Mesendoderm (in vitro differentiated cells): ENCODE measurements around the gene ZRANB1.

Source experiments
- DNase-seq: peaks from one replicate; pipeline ENCODE4 v3.0.0; 2013
- H2AK5ac ChIP-seq: 2 replicates; pipeline ENCODE4 v1.6.1; 2013; ENCODE audit warnings: low read length, inconsistent platforms
- H2BK120ac ChIP-seq: 2 replicates; pipeline ENCODE4 v1.6.1; 2013; ENCODE audit warnings: low read depth, mild to moderate bottlenecking, low read length, moderate library complexity, mixed read lengths
- H2BK15ac ChIP-seq: replicated peaks from 2 replicates; pipeline ENCODE4 v1.6.1; 2013; ENCODE audit warnings: low read depth, mild to moderate bottlenecking, moderate library complexity
- H2BK5ac ChIP-seq: 2 replicates; pipeline ENCODE4 v1.6.1; 2013; ENCODE audit warnings: low read length, inconsistent platforms
- H3K18ac ChIP-seq: 2 replicates; pipeline ENCODE4 v1.6.1; 2013; ENCODE audit warnings: mild to moderate bottlenecking, low read length, mixed read lengths
- H3K23ac ChIP-seq: one replicate; pipeline ENCODE4 v1.6.1; 2013; ENCODE audit warnings: low read length
- H3K27ac ChIP-seq: 2 replicates; pipeline ENCODE4 v1.5.1; 2013; ENCODE audit warnings: low read depth, mild to moderate bottlenecking, inconsistent platforms, low read length, moderate library complexity
- H3K27me3 ChIP-seq: 2 replicates; pipeline ENCODE4 v1.6.1; 2013; ENCODE audit warnings: low read length, control low read depth, mild to moderate bottlenecking, inconsistent platforms; ENCODE audit not compliant: insufficient read depth, poor library complexity
- H3K36me3 ChIP-seq: 2 replicates; pipeline ENCODE4 v1.6.1; 2013; ENCODE audit warnings: low read length, inconsistent platforms; ENCODE audit not compliant: control insufficient read depth, insufficient read depth
- H3K4ac ChIP-seq: one replicate; pipeline ENCODE4 v1.6.1; 2013; ENCODE audit warnings: low read depth, mild to moderate bottlenecking, low read length, moderate library complexity
- H3K4me1 ChIP-seq: 2 replicates; pipeline ENCODE4 v1.6.1; 2013; ENCODE audit warnings: low read depth, low read length, inconsistent platforms; ENCODE audit not compliant: control insufficient read depth
- H3K4me2 ChIP-seq: 2 replicates; pipeline ENCODE4 v1.6.1; 2013; ENCODE audit warnings: low read length
- H3K4me3 ChIP-seq: 2 replicates; pipeline ENCODE4 v1.5.1; 2013; ENCODE audit warnings: mild to moderate bottlenecking, low read length
- H3K56ac ChIP-seq: one replicate; pipeline ENCODE4 v1.6.1; 2013; ENCODE audit warnings: low read length
- H3K79me1 ChIP-seq: 2 replicates; pipeline ENCODE4 v1.6.1; 2013; ENCODE audit warnings: low read length, inconsistent platforms
- H3K79me2 ChIP-seq: 2 replicates; pipeline ENCODE4 v1.6.1; 2013; ENCODE audit warnings: mild to moderate bottlenecking, low read length; ENCODE audit not compliant: control insufficient read depth, insufficient read depth
- H3K9ac ChIP-seq: 2 replicates; pipeline ENCODE4 v1.6.1; 2013; ENCODE audit warnings: low read length, inconsistent platforms
- H4K5ac ChIP-seq: one replicate; pipeline ENCODE4 v1.6.1; 2013; ENCODE audit warnings: low read length
- H4K8ac ChIP-seq: one replicate; pipeline ENCODE4 v1.6.1; 2013; ENCODE audit warnings: low read depth, mild to moderate bottlenecking, control low read depth, low read length, moderate library complexity
- WGBS: extraction: QIAGEN DNeasy Blood & Tissue Kit; methylation state at CpG from one replicate; pipeline ENCODE4 v1.1.7; 2013; ENCODE audit warnings: low lambda C conversion rate, missing lambda C conversion rate; ENCODE audit not compliant: insufficient coverage; ENCODE audit errors: extremely low coverage; 5-methylcytosine and 5-hydroxymethylcytosine counted together

ZRANB1 gene

GRCh38 chr10:124992462-124993344, 50.8 kb downstream of the ZRANB1 start:
- H2AK5ac ChIP-seq, result no peak overlapping the region
- no peak overlapping the region for H3K23ac ChIP-seq
- no peak overlapping the region for H3K27ac ChIP-seq
- no peak overlapping the region for H3K18ac ChIP-seq
- H3K4me1 ChIP-seq, result no peaks in the 10 kb centered on the region
- no peak overlapping the region for H4K5ac ChIP-seq
- no peak overlapping the region for H3K4me3 ChIP-seq
- no peaks in the 10 kb centered on the region for H3K79me2 ChIP-seq
- no peak overlapping the region for H3K4me2 ChIP-seq
- no peak overlapping the region for H4K8ac ChIP-seq
- no peak overlapping the region for H3K9ac ChIP-seq
- H3K27me3 ChIP-seq, result no peaks in the 10 kb centered on the region
- DNase-seq, result peak; percentile 79
- WGBS, result no CpG with 5 or more reads among the region's 20 CpGs
- H2BK120ac ChIP-seq, result no peak overlapping the region
- H3K79me1 ChIP-seq, result no peaks in the 10 kb centered on the region
- no peak overlapping the region for H2BK5ac ChIP-seq
- H3K56ac ChIP-seq, result no peak overlapping the region
- H2BK15ac ChIP-seq, result no peak overlapping the region
- H3K4ac ChIP-seq, result no peak overlapping the region
- peaks cover 11% of the 10 kb centered on the region for H3K36me3 ChIP-seq

- Histone ChIP-seq H3K56ac (no peak overlapping the region), H3K27ac (no peak overlapping the region), H3K4me3 (no peak overlapping the region), H2BK15ac (no peak overlapping the region), H2BK5ac (no peak overlapping the region), H2AK5ac (no peak overlapping the region), H4K8ac (no peak overlapping the region), H3K23ac (no peak overlapping the region), H3K27me3 (no peaks in the 10 kb centered on the region), H4K5ac (no peak overlapping the region), H3K4ac (no peak overlapping the region), H3K79me1 (no peaks in the 10 kb centered on the region), H3K36me3 (peaks cover 11% of the 10 kb centered on the region), H3K18ac (no peak overlapping the region), H3K4me2 (no peak overlapping the region), H2BK120ac (no peak overlapping the region), H3K4me1 (no peaks in the 10 kb centered on the region), H3K79me2 (no peaks in the 10 kb centered on the region), H3K9ac (no peak overlapping the region)
- WGBS, result no CpG with 5 or more reads among the region's 4 CpGs
- DNase-seq, result no peak
These were observed 51.4 kb downstream of the ZRANB1 start for GRCh38 chr10:124993345-124993708.

GRCh38 chr10:124993736-124994451, 52.0 kb downstream of the ZRANB1 start:
- Histone ChIP-seq H3K56ac (no peak overlapping the region), H4K5ac (no peak overlapping the region), H2AK5ac (no peak overlapping the region), H2BK5ac (no peak overlapping the region), H2BK15ac (no peak overlapping the region), H3K27ac (no peak overlapping the region), H3K9ac (no peak overlapping the region), H3K4ac (no peak overlapping the region), H3K4me2 (no peak overlapping the region), H3K27me3 (no peaks in the 10 kb centered on the region), H3K18ac (no peak overlapping the region), H3K36me3 (peaks cover 11% of the 10 kb centered on the region), H3K4me1 (no peaks in the 10 kb centered on the region), H3K79me2 (no peaks in the 10 kb centered on the region), H3K4me3 (no peak overlapping the region), H3K23ac (no peak overlapping the region), H4K8ac (no peak overlapping the region), H3K79me1 (peaks cover 2% of the 10 kb centered on the region), H2BK120ac (no peak overlapping the region)
- no CpG with 5 or more reads among the region's 21 CpGs for WGBS
- DNase-seq, result no peak

- no peak overlapping the region for H3K4me2 ChIP-seq
- H2BK15ac ChIP-seq, result no peak overlapping the region
- H3K27me3 ChIP-seq, result no peaks in the 10 kb centered on the region
- H3K4ac ChIP-seq, result no peak overlapping the region
- WGBS, result no CpG with 5 or more reads among the region's 31 CpGs
- H3K56ac ChIP-seq, result no peak overlapping the region
- no peak overlapping the region for H2AK5ac ChIP-seq
- no peak overlapping the region for H3K18ac ChIP-seq
- no peaks in the 10 kb centered on the region for H3K4me1 ChIP-seq
- H3K79me2 ChIP-seq, result no peaks in the 10 kb centered on the region
- H3K27ac ChIP-seq, result no peak overlapping the region
- H2BK5ac ChIP-seq, result no peak overlapping the region
- no peak overlapping the region for H3K4me3 ChIP-seq
- no peak overlapping the region for H4K8ac ChIP-seq
- peaks cover 2% of the 10 kb centered on the region for H3K79me1 ChIP-seq
- H2BK120ac ChIP-seq, result no peak overlapping the region
- H3K23ac ChIP-seq, result no peak overlapping the region
- H4K5ac ChIP-seq, result no peak overlapping the region
- H3K36me3 ChIP-seq, result peaks cover 14% of the 10 kb centered on the region
- H3K9ac ChIP-seq, result no peak overlapping the region
- no peak for DNase-seq
These were observed 52.9 kb downstream of the ZRANB1 start for GRCh38 chr10:124994573-124995473.

- DNase-seq, result no peak
These were observed 53.7 kb downstream of the ZRANB1 start for GRCh38 chr10:124995605-124996004.

More at GRCh38 chr10:124995605-124996004, 53.7 kb downstream of the ZRANB1 start:
- H3K36me3 ChIP-seq, result peaks cover 18% of the 10 kb centered on the region
- no peak overlapping the region for H3K4me3 ChIP-seq
- H3K27me3 ChIP-seq, result no peaks in the 10 kb centered on the region
- no peak overlapping the region for H3K27ac ChIP-seq
- no peak overlapping the region for H4K5ac ChIP-seq
- H3K56ac ChIP-seq, result no peak overlapping the region
- H3K79me1 ChIP-seq, result peaks cover 2% of the 10 kb centered on the region
- no peak overlapping the region for H3K9ac ChIP-seq
- H3K79me2 ChIP-seq, result no peaks in the 10 kb centered on the region
- no peak overlapping the region for H2AK5ac ChIP-seq
- WGBS, result no CpG with 5 or more reads among the region's 11 CpGs
- H3K18ac ChIP-seq, result no peak overlapping the region
- H2BK120ac ChIP-seq, result no peak overlapping the region
- H3K4ac ChIP-seq, result no peak overlapping the region
- no peak overlapping the region for H4K8ac ChIP-seq
- H3K23ac ChIP-seq, result no peak overlapping the region
- H3K4me1 ChIP-seq, result no peaks in the 10 kb centered on the region
- no peak overlapping the region for H2BK5ac ChIP-seq
- no peak overlapping the region for H3K4me2 ChIP-seq
- no peak overlapping the region for H2BK15ac ChIP-seq
